HepG2 (cell line): ENCODE measurements around the gene LRRC8E. TPM values are rescaled to one million over a fixed set of nuclear protein-coding genes. Genes with fewer than 3 reads are reported as not detected.
A peak's percentile ranks its signal among the peaks of the same experiment; 100 is the strongest.

Experiments used
- AKAP8 ChIP-seq: sonication (generic); formaldehyde crosslinking; IDR thresholded peaks from 2 replicates; pipeline ENCODE4 v1.5.1; 2020; ENCODE audit warnings: mild to moderate bottlenecking, missing genetic modification reagents
- ATF1 ChIP-seq: IDR thresholded peaks from 2 replicates; pipeline ENCODE4 v1.6.1; 2016; ENCODE audit warnings: mild to moderate bottlenecking, control low read depth
- CREM ChIP-seq, 2 experiments: sonication (generic) in 1 of 2; formaldehyde crosslinking in 1 of 2; IDR thresholded peaks; 2 replicates each; pipeline versions ENCODE4 v1.4.0 to v1.6.1; 2016 to 2020; ENCODE audit warnings: antibody characterized with exemption in 1 of 2, mild to moderate bottlenecking in 1 of 2, missing genetic modification reagents in 1 of 2
- MTF2 ChIP-seq: sonication (generic); formaldehyde crosslinking; IDR thresholded peaks from 2 replicates; pipeline ENCODE4 v1.5.0; 2020; ENCODE audit warnings: missing genetic modification reagents, borderline replicate concordance
- MXI1 ChIP-seq: IDR thresholded peaks from 3 replicates; pipeline ENCODE4 v1.6.1; 2012; ENCODE audit warnings: low read depth, low read length, inconsistent platforms, borderline replicate concordance
- NFKBIZ ChIP-seq: IDR thresholded peaks from 2 replicates; pipeline ENCODE4 v1.6.1; 2018; ENCODE audit warnings: missing genetic modification reagents, missing compliant biosample characterization
- PREB ChIP-seq: sonication (generic); formaldehyde crosslinking; IDR thresholded peaks from 2 replicates; pipeline ENCODE4 v1.4.0; 2020; ENCODE audit warnings: missing genetic modification reagents
- RBFOX2 ChIP-seq: fragments of 200-400 bp; formaldehyde crosslinking; IDR thresholded peaks from 2 replicates; pipeline ENCODE4 v1.6.1; 2017; ENCODE audit warnings: low read depth, mild to moderate bottlenecking, low read length
- REL ChIP-seq: sonication (generic); formaldehyde crosslinking; conservative IDR thresholded peaks from 2 replicates; pipeline ENCODE4 v1.8.0; 2022; ENCODE audit warnings: mild to moderate bottlenecking, missing genetic modification reagents, moderate library complexity
- ZHX2 ChIP-seq, 2 experiments: sonication (generic) in 1 of 2; formaldehyde crosslinking in 1 of 2; IDR thresholded peaks; 2 replicates each; pipeline versions ENCODE4 v1.6.1 to v1.9.0; 2014 to 2022; ENCODE audit warnings: antibody characterized with exemption in 1 of 2, borderline replicate concordance in 1 of 2, inconsistent platforms in 1 of 2, low read depth in 1 of 2, missing genetic modification reagents in 1 of 2
- ZNF234 ChIP-seq: sonication (generic); formaldehyde crosslinking; conservative IDR thresholded peaks from 2 replicates; pipeline ENCODE4 v1.5.1; 2020; ENCODE audit warnings: mild to moderate bottlenecking, missing genetic modification reagents
- ZNF317 ChIP-seq: sonication (generic); formaldehyde crosslinking; IDR thresholded peaks from 2 replicates; pipeline ENCODE4 v1.5.0; 2020; ENCODE audit warnings: mild to moderate bottlenecking, missing genetic modification reagents
- ZNF513 ChIP-seq: sonication (generic); formaldehyde crosslinking; conservative IDR thresholded peaks from 2 replicates; pipeline ENCODE4 v1.5.0; 2020; ENCODE audit warnings: missing genetic modification reagents
- ZNF724P ChIP-seq: sonication (generic); formaldehyde crosslinking; IDR thresholded peaks from 2 replicates; pipeline ENCODE4 v1.8.0; 2022; ENCODE audit warnings: missing genetic modification reagents, borderline replicate concordance
- ZNF800 ChIP-seq: sonication (generic); formaldehyde crosslinking; IDR thresholded peaks from 2 replicates; pipeline ENCODE4 v1.4.0; 2020; ENCODE audit warnings: missing genetic modification reagents
- polyA plus RNA-seq, 8 experiments: library from polyadenylated mRNA; depleted of rRNA in 3 of 8; stranded (reverse) in 7 of 8; unstranded in 1 of 8; fragments of >200 nt; fragmentation: Illumina TruSeq in 4 of 8; extraction: Trizol in 4 of 8; gene quantifications; 2 replicates each; pipeline versions ENCODE4 v1.2.1 to v1.2.3, GENCODE V29; 2011 to 2016; ENCODE audit warnings: low read depth in 4 of 8, missing spikeins in 1 of 8, mixed read lengths in 1 of 8; ENCODE audit not compliant: insufficient read depth in 1 of 8
- total RNA-seq, 5 experiments: library from RNA; depleted of rRNA; stranded (reverse); fragments of >200 nt; fragmentation: Illumina TruSeq; extraction: Trizol; gene quantifications; 2 replicates each; pipeline ENCODE4 v1.2.3, GENCODE V29; 2016; ENCODE audit warnings: low read depth in 1 of 5

Gene LRRC8E
- total and polyA plus RNA-seq, 2 of the 13 experiments (the other 11 are each of a cell fraction or from before 2014, with no cell fraction given) = 8.0 to 10.3 TPM

- TF ChIP-seq CREM (IDR thresholded peaks at IDR 0.05) (0 out of 2 replicates have a peak, but pooled peaks have one; percentile 3), CREM (CRISPR knock-in tag; IDR thresholded peaks at IDR 0.05) (no peak), ZNF724P (CRISPR knock-in tag) (peak; percentile 53; the same call in 1 of the 2 replicates), RBFOX2 (peak; percentile 94), ZNF800 (CRISPR knock-in tag) (peak; percentile 68; the same call in 1 of the 2 replicates), ZNF317 (peak; percentile 46; the same call in 1 of the 2 replicates), ATF1 (CRISPR knock-in tag) (no peak), ZNF234 (CRISPR knock-in tag) (no peak), ZNF513 (CRISPR knock-in tag) (no peak), PREB (CRISPR knock-in tag) (no peak), REL (CRISPR knock-in tag) (peak; percentile 88; the same call in 1 of the 2 replicates), MXI1 (peak; percentile 86; the same call in 1 of the 3 replicates), AKAP8 (peak; percentile 72; the same call in 1 of the 2 replicates), MTF2 (CRISPR knock-in tag) (no peak), ZHX2 (IDR thresholded peaks at IDR 0.05; ENCODE audit: low read depth) (no peak), ZHX2 (CRISPR knock-in tag; IDR thresholded peaks at IDR 0.05; ENCODE audit: borderline replicate concordance) (no peak), NFKBIZ (CRISPR knock-in tag) (peak; percentile 90)
Measured at GRCh38 chr19:7903244-7904073, 15.1 kb downstream of the LRRC8E start, which contains the start of gene MAP2K7 (continued).
